CD4-positive, alpha-beta T cell (primary cell): ENCODE data around the gene OR12D2. TPM values are rescaled to one million over a fixed set of nuclear protein-coding genes. Genes with fewer than 3 reads are reported as not detected.

ENCODE experiments used
- ATAC-seq: fragments of 200-7000 bp; cut with Tn5 transposase; one replicate; pipeline ENCODE4 v1.10.0; 2022; ENCODE audit warnings: mild to moderate bottlenecking; ENCODE audit not compliant: poor library complexity
- CTCF ChIA-PET: fragments of 350-600 bp; sonication (Branson Sonifier 250); formaldehyde crosslinking; loops from one replicate; lab custom pipeline; 2021; ENCODE audit warnings: antibody characterized with exemption, inconsistent platforms; lab: Charles Lee
- POLR2A ChIA-PET: fragments of 350-600 bp; sonication (Branson Sonifier 250); formaldehyde crosslinking; loops from one replicate; lab custom pipeline; 2021; ENCODE audit warnings: antibody characterized with exemption, inconsistent platforms; lab: Charles Lee
- DNase-seq, 14 experiments: peaks; one replicate each; pipeline ENCODE4 v3.0.0-alpha.2; 2013 to 2020; ENCODE audit warnings: mixed read lengths in 2 of 14
- H3K27ac ChIP-seq, 2 donors: one replicate each; pipeline versions ENCODE4 v1.5.1 to v1.7.0; 2013; ENCODE audit warnings: low read length in 2 of 2, low read depth in 1 of 2, mild to moderate bottlenecking in 1 of 2
- H3K27me3 ChIP-seq, 2 experiments: 1 replicate in 1 of 2; 2 replicates in 1 of 2; pipeline versions ENCODE4 v1.6.1 to v1.7.0; 2013; ENCODE audit warnings: low read length in 2 of 2, control low read depth in 1 of 2, mild to moderate bottlenecking in 1 of 2, moderate library complexity in 1 of 2; ENCODE audit not compliant: insufficient read depth in 2 of 2, control insufficient read depth in 1 of 2
- H3K36me3 ChIP-seq: one replicate; pipeline ENCODE4 v1.6.1; 2013; ENCODE audit warnings: low read length, control low read depth; ENCODE audit not compliant: insufficient read depth
- H3K4me1 ChIP-seq: one replicate; pipeline ENCODE4 v1.6.1; 2013; ENCODE audit warnings: low read length, control low read depth; ENCODE audit not compliant: insufficient read depth
- H3K4me3 ChIP-seq: one replicate; pipeline ENCODE4 v1.5.1; 2013; ENCODE audit warnings: mild to moderate bottlenecking, low read length, moderate library complexity
- H3K9me3 ChIP-seq, 2 experiments: 1 replicate in 1 of 2; 2 replicates in 1 of 2; pipeline versions ENCODE4 v1.6.1 to v1.7.0; 2013; ENCODE audit warnings: low read length in 2 of 2, mild to moderate bottlenecking in 2 of 2, control low read depth in 1 of 2, moderate library complexity in 1 of 2; ENCODE audit not compliant: control insufficient read depth in 1 of 2, insufficient read depth in 1 of 2
- H3K27ac Mint-ChIP-seq: one replicate; pipeline ENCODE4 v1.8.0; 2020; ENCODE audit warnings: mixed read lengths
- H3K27me3 Mint-ChIP-seq: one replicate; pipeline ENCODE4 v1.8.0; 2021; ENCODE audit warnings: mixed read lengths
- H3K36me3 Mint-ChIP-seq: one replicate; pipeline ENCODE4 v1.8.0; 2021; ENCODE audit warnings: low read depth, mixed read lengths
- H3K4me1 Mint-ChIP-seq: one replicate; pipeline ENCODE4 v1.8.0; 2021; ENCODE audit warnings: low read depth, mixed read lengths
- H3K4me3 Mint-ChIP-seq: one replicate; pipeline ENCODE4 v1.8.0; 2020; ENCODE audit warnings: mild to moderate bottlenecking, mixed read lengths
- H3K9me3 Mint-ChIP-seq: one replicate; pipeline ENCODE4 v1.8.0; 2020; ENCODE audit warnings: mixed read lengths
- CTCF ChIP-seq: fragments of 200-600 bp; IDR thresholded peaks from one replicate; pipeline ENCODE4 v1.8.0; 2022; ENCODE audit warnings: antibody characterized with exemption, mild to moderate bottlenecking
- intact Hi-C, 2 experiments: fragments of 100-400 bp; cut with DNase I in 1 of 2; cut with micrococcal nuclease in 1 of 2; formaldehyde crosslinking; loops; one replicate each; pipeline versions ENCODE4 v1.15.1 to v1.9.0; 2023 to 2025; cut with DNase I, micrococcal nuclease
- total RNA-seq, 174 experiments: library from RNA in 2 of 174; stranded (reverse) in 2 of 174; gene quantifications; one replicate each; pipeline ENCODE4 v1.2.3 and lab custom pipeline; 2021 to 2026

The OR12D2 gene
- total RNA-seq, 2 experiments from 2014 or later, result not detected

GRCh38 chr6:29368765-29369164 lies 26.7 kb upstream of the OR12D2 start, which contains the start of gene OR5V1:
Gene OR5V1 (minus strand): TSS chr6:29368865. CDS start chr6:29356195, 12,670 bp downstream.
- Mint-ChIP-seq H3K4me1 (no peaks in the 10 kb centered on the region), H3K27me3 (peaks cover 53% of the 10 kb centered on the region), H3K27ac (no peak within 1 kb of the TSS), H3K4me3 (no peak within 1 kb of the TSS), H3K36me3 (no peaks in the 10 kb centered on the region), H3K9me3 (peaks cover 2% of the 10 kb centered on the region)
- no peaks in the 10 kb centered on the region for H3K9me3 ChIP-seq
- DNase-seq, result no peak
- intact Hi-C loops, result no loop called here
- ChIA-PET CTCF (no interaction called here), POLR2A (no interaction called here)
- H3K36me3 ChIP-seq, result no peaks in the 10 kb centered on the region
- no peak within 1 kb of the TSS for H3K4me3 ChIP-seq
- no peak for ATAC-seq
- TF ChIP-seq CTCF, result no peak
- no peaks in the 10 kb centered on the region for H3K4me1 ChIP-seq
- H3K27me3 ChIP-seq, result peaks cover 0 to 18% of the 10 kb centered on the region in 2 experiments
- no peak within 1 kb of the TSS for H3K27ac ChIP-seq

GRCh38 chr6:29375191-29375590 lies 20.2 kb upstream of the OR12D2 start, which contains the start of gene OR12D3:
Gene OR12D3 (minus strand): TSS chr6:29375291. CDS start chr6:29375287, 4 bp downstream.
- H3K4me3 Mint-ChIP-seq, result no peak within 1 kb of the TSS
- no peak for TF ChIP-seq CTCF
- H3K36me3 Mint-ChIP-seq, result no peaks in the 10 kb centered on the region
- H3K4me1 ChIP-seq, result no peaks in the 10 kb centered on the region
- no peak within 1 kb of the TSS for H3K4me3 ChIP-seq
- no peak within 1 kb of the TSS for H3K27ac ChIP-seq
- no peaks in the 10 kb centered on the region for H3K9me3 Mint-ChIP-seq
- no peak for ATAC-seq
- H3K27me3 Mint-ChIP-seq, result peaks cover 66% of the 10 kb centered on the region
- ChIA-PET POLR2A (no interaction called here), CTCF (interaction anchor here (0.8 kb wide), 1 partner anchor 10 kb away, joined by 3 read pairs; no protein-coding TSS in a partner anchor)
- peaks cover 5 to 27% of the 10 kb centered on the region in 2 experiments for H3K27me3 ChIP-seq
- H3K9me3 ChIP-seq, result no peaks in the 10 kb centered on the region
- intact Hi-C loops, result loop anchor here in 1 of 2 experiments (10.0 kb wide), 1 partner anchor 550 kb away; no protein-coding TSS in a partner anchor
- no peaks in the 10 kb centered on the region for H3K36me3 ChIP-seq
- DNase-seq, result no peak
- no peak within 1 kb of the TSS for H3K27ac Mint-ChIP-seq
- H3K4me1 Mint-ChIP-seq, result no peaks in the 10 kb centered on the region

GRCh38 chr6:29376003-29376402 lies 19.4 kb upstream of the OR12D2 start:
- POLR2A ChIA-PET, result no interaction called here

More at GRCh38 chr6:29376003-29376402, 19.4 kb upstream of the OR12D2 start:
- no peak overlapping the region for H3K4me3 Mint-ChIP-seq
- H3K36me3 Mint-ChIP-seq, result no peaks in the 10 kb centered on the region
- TF ChIP-seq CTCF, result no peak
- ATAC-seq, result no peak
- H3K27ac Mint-ChIP-seq, result no peak overlapping the region
- Histone ChIP-seq H3K9me3 (no peaks in the 10 kb centered on the region), H3K27me3 (peaks cover 5 to 23% of the 10 kb centered on the region in 2 experiments), H3K36me3 (no peaks in the 10 kb centered on the region), H3K27ac (no peak overlapping the region), H3K4me1 (no peaks in the 10 kb centered on the region), H3K4me3 (no peak overlapping the region)
- intact Hi-C loops, result loop anchor here in 1 of 2 experiments (10.0 kb wide), 1 partner anchor 551 kb away; no protein-coding TSS in a partner anchor
- peaks cover 60% of the 10 kb centered on the region for H3K27me3 Mint-ChIP-seq
- CTCF ChIA-PET, result no interaction called here
- H3K9me3 Mint-ChIP-seq, result no peaks in the 10 kb centered on the region
- H3K4me1 Mint-ChIP-seq, result no peaks in the 10 kb centered on the region
- no peak for DNase-seq
